CD4-positive, alpha-beta T cell treated with Interferon gamma for 1 hour (primary cell): ENCODE results near the gene IKZF1.
A peak's percentile ranks its signal among the peaks of the same experiment; 100 is the strongest.

ENCODE experiments used
- DNase-seq: peaks from one replicate; pipeline ENCODE4 v3.0.0-alpha.2; 2020

IKZF1 gene

DNA sequence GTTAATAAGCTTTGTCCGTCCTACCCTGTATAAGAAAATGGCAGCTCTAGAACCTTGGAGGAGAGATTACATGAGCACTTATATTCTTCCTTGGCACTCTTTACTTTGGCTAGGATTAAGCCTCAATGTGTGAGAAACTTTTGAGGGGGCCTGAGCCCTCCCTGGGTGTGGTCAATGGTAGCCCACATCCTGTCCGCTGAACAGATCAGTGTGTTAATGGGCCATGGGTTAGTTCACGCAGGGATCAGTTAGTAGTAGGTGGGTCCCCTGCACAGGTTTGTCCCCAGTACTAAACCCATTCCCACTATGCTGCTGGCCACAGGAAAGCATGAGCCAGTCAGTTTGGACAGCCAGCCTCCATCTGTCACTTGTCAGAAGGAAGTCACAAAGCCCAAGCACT is 20.2 kb upstream of the IKZF1 start:
- DNase-seq: no peak

- DNase-seq: no peak
Observed at GRCh38 chr7:50285269-50285668, 19.2 kb upstream of the IKZF1 start.

DNA sequence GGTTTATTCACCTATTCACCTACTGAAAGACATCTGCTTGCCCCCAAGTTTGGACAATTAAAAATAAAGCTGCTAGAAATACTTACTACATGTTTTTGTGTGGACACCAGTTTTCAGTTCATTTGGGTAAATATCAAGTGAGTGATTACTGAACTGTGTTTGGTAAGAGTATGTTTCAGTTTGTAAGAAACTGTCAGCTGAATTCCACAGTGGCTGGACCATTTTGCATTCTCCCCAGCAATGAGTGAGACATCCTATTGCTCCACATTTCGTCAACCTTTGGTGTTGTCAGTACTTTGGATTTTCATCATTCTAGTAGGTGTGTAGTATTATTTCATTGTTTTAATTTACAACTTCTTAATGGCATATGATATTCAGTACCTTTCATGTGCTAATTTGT is 17.4 kb upstream of the IKZF1 start:
- no peak for DNase-seq

DNA sequence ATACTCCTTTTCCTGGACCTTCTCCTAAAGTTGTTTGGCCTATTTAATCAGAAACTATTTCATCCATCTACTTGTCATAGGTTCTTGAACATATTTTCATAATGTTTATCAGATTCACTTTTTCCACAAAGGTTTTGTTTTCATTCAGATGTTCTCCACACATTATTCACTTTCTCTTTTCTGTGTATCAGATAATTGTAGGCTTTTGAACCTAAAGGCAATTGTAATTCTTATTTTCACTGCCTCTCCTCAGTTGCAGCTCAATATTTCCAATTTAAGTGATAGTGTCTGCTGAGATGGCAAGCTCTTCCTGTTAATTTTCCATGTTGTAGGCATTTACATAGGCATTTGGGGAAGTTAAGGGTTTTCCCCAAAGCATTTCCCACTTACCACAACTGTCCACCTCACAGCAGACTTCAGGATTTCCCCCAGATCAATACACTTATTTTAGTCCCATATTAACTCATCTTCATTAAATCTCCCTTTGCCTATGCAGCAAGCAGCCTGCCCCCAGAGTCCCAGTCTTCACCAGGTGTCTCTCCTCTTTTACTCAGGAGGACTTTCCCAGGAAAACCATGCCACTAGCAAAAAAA is 12.3 kb upstream of the IKZF1 start:
- no peak for DNase-seq

DNA sequence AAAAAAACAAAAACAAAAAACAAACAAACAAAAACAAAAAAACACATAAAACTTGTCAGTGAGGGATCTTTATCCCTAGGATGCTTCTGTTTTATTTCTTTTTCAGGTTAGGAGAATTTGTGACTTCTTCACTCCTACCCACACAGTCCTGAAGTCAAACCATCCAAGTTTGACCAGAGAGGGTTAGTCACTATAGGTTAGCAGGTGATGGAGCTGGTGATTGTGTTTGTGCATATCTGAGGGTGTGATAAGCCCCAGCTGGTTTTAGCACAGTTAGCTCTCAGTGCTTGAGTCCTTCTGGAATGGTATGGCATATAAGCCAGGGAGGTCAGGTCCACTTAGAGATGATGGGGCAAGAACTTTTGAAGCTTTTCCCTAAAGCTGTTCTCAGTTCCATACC is 11.8 kb upstream of the IKZF1 start:
- no peak for DNase-seq

GRCh38 chr7:50293509-50294179 is 10.9 kb upstream of the IKZF1 start:
- DNase-seq: no peak

GRCh38 chr7:50295133-50295532 is 9.4 kb upstream of the IKZF1 start:
- DNase-seq: no peak

DNA sequence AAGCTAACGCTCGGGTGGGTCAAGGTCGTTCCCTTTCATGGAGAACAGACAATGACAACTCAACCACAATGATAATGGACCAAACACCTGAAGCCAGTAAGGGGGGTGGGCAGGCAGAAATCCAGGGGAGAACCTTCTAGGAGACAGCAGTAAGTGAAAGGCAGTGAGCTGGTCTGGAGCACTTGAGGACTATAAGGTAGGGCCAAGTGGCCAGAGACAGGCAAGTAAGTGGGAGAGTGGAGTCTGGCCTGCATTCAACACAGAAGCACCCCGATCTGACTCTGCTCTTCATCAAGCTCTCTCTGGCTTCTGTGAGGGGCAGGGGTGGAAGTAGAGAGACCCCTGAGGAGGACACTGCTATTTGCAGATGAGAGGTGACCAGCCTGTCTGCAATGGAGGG is 7.7 kb upstream of the IKZF1 start:
- no peak for DNase-seq

- DNase-seq: no peak
Observed at GRCh38 chr7:50298811-50299562, 5.5 kb upstream of the IKZF1 start.

GRCh38 chr7:50300336-50300735 is 4.2 kb upstream of the IKZF1 start:
- DNase-seq: no peak

DNA sequence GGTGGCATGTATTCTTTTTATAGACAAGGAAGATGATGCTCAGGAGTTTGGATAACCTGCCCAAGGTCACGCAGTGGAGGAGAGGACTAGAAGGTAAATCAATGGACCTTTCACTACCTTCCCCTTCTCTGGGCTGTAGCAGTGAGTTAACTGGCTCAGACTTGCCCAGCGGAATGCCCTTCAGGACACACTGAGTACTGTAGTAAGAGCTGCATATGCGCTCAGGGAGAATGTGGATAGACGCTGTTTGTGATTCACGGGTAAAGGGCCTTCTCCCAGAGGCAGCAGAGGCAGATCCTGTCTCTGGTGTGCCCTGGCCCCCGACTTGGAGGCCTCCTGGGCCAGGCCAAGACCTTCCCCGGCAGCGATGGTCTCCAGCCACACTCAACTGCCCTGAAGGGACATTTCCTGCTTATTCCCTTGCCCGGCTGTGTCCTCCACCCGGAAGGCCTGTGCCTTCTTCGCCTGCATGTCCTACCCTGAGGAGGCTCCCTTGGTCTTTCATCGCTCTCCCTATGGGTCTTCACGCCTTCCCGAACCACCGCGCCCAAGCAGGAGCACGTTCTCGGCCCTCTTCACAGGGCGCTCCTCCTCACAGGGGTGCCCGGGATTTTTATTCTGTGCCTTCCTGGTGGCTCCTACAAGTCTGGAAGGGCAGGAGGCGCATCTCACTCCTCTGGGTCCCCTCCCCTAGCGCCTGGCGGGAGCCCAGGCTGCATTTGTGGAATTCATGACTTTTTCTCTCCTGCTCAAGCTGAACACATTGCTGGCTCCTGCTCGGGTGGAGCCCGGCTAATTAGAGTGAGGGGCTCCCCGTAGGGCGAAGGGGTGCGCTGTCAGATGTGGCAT is 1.8 kb upstream of the IKZF1 start:
- no peak for DNase-seq

GRCh38 chr7:50303335-50304128 is 984 bp upstream of the IKZF1 start:
- DNase-seq: no peak

DNA sequence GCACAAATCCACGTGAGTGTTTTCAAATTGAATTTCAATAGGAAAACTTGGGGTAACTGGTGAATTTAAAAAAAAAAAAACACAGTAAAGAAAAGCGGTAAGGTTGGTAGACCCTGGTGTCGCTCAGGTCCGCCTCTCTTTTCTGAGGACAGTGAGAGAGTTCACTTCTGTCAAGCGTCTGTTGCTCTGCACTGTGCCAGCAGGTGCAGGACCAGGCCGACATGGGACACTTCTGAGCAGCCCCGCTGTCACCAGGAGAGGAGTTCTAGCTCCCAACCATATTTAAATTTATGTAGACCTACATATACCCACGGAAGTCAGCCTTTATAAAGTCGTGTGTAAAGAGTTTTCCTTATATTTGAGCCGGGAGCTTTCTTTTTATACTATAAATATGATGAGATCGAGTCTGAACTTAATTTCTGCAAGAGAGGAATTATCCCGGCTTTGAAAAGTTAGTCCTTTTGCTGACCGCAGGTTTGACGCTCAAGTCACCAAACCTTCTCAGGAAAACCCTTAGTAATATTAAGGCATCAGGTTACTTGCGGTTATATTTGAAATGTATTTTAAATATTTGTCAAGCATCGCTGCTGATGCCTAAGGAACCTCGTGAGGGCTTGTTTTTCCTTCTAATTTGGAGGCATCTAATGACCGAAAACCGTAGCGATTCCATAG is 531 bp downstream of the IKZF1 start:
- DNase-seq: peak; percentile 75

- DNase-seq: no peak
Observed at GRCh38 chr7:50305583-50306493, 1.3 kb downstream of the IKZF1 start.

DNA sequence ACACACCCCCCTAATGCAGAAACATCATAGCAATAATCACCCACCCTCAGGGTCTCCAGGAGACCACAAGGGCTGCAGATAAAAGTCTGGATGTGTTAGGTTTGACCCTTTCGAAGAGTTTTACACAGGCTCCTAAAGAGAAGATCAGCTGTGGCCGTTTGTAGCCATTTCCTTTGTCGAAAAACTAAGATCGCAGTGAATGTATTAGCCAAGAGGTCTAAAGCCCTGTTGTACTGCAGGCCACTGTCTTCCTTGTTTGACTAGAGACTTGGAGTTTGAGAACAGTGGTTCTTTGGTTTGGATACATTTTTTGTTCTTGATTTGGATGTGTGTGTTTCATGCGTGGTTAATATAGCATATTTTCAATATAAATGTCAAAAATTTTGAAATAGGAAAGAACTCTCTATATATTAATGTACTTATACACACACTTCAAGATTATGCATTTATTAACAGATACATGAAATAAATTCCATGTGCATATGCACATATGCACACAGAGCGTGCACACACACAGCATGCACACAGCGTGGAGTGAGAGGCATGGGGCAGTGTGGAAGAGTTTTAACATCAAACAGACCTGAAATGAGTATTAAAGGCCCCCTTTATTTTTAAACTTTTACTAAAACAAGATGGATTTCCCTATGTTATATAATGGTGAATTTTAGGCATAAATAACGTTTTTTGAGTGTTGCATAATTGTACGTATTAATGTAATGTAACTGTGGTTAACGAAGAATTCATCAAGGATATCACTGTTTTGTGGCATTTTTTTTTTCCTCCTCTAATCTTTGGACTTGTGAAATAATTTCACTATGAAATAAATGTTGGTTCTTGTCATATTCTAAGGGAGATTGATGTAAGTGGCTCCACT is 2.2 kb downstream of the IKZF1 start:
- no peak for DNase-seq

DNA sequence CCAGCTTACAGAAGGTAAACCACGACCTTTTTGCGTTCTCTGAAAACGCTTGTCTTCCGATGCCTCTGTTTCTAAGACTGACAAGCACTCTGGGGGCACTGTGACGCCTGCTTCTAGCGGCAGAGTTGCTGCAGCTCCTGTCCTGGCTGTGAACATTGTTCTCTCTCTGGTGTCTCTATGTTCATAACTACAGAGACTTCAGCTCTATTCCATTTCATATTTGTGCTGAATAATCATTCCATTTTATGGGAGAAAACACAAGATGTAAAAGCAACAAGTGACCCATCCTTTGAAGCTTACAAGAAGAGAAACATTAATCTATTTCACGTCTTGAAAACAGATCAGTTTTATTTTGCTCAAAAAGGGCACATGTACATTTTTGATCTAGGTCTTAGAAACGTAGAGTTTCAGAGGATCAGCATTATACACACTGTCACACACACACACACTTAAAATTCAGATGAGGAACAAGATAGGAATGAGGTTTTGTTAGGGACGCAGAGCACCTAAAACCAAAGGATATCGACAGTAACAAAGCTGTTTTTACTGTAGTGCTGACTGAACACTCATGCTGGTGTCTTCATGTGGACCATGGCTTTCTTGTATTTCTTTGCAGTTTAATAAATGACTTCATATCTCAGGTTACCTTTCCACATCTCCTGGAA is 3.0 kb downstream of the IKZF1 start:
- peak; percentile 80 for DNase-seq

- no peak for DNase-seq
Observed at GRCh38 chr7:50308203-50308531, 3.7 kb downstream of the IKZF1 start.

- DNase-seq: no peak
Observed at GRCh38 chr7:50308532-50309385, 4.2 kb downstream of the IKZF1 start.
